Endothelial cell (in vitro differentiated cells): ENCODE data around the gene BASP1. TPM values are rescaled to one million over a fixed set of nuclear protein-coding genes. Genes with fewer than 3 reads are reported as not detected.
A peak's percentile ranks its signal among the peaks of the same experiment; 100 is the strongest.

Source experiments
- DNase-seq: peaks from one replicate; pipeline ENCODE4 v3.0.0; 2021; ENCODE audit warnings: low spot score
- H3K27ac Mint-ChIP-seq: one replicate; pipeline ENCODE4 v1.8.0; 2021; ENCODE audit warnings: mixed read lengths, inconsistent platforms; ENCODE audit not compliant: unreplicated experiment
- H3K27me3 Mint-ChIP-seq: one replicate; pipeline ENCODE4 v1.8.0; 2021; ENCODE audit warnings: mild to moderate bottlenecking, moderate library complexity, mixed read lengths, inconsistent platforms; ENCODE audit not compliant: unreplicated experiment
- H3K36me3 Mint-ChIP-seq: one replicate; pipeline ENCODE4 v1.8.0; 2021; ENCODE audit warnings: mild to moderate bottlenecking, low read depth, mixed read lengths, inconsistent platforms; ENCODE audit not compliant: unreplicated experiment
- H3K4me1 Mint-ChIP-seq: one replicate; pipeline ENCODE4 v1.8.0; 2021; ENCODE audit warnings: mild to moderate bottlenecking, mixed read lengths, inconsistent platforms; ENCODE audit not compliant: unreplicated experiment
- H3K4me3 Mint-ChIP-seq: one replicate; pipeline ENCODE4 v1.8.0; 2021; ENCODE audit warnings: mild to moderate bottlenecking, mixed read lengths, inconsistent platforms; ENCODE audit not compliant: unreplicated experiment
- H3K9me3 Mint-ChIP-seq: one replicate; pipeline ENCODE4 v1.8.0; 2021; ENCODE audit warnings: mixed read lengths, inconsistent platforms; ENCODE audit not compliant: unreplicated experiment
- CTCF ChIP-seq: fragments of 200-600 bp; sonication (generic); IDR thresholded peaks from one replicate; pipeline ENCODE4 v1.5.0; 2021; ENCODE audit warnings: antibody characterized with exemption; ENCODE audit not compliant: unreplicated experiment
- total RNA-seq: library from RNA; stranded (reverse); fragmentation: NEBNext Ultra II Directional; extraction: Animal tissue kit (Norgen Biotek cat#: 25700); gene quantifications from one replicate; pipeline ENCODE4 v1.2.1, GENCODE V29; 2021; ENCODE audit not compliant: unreplicated experiment

Gene BASP1
- total RNA-seq, 1 donor from 2014 or later, result 95.2 TPM

DNA sequence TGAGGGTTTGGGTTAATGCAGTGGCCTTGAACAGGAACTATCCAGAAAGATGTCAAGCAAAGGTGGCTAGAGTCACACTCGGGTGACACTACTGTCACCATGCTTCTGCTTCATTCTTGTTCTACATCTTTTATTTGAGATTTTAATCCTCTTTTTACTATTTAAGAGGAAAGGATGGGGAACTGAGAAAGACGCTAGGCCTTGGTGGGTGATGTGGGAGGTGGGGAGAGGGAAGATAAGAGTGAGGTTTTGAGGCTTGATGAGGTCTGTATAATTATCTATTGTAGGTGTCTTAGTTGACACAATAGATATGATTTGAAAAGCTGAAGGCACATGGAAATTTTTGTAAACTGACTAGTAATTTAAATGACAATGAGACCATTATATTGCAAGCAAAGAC is 3.5 kb upstream of the BASP1 start:
- Mint-ChIP-seq H3K36me3 (no peaks in the 10 kb centered on the region), H3K4me3 (no peak overlapping the region), H3K27me3 (peaks cover 9% of the 10 kb centered on the region), H3K27ac (no peak overlapping the region), H3K4me1 (peaks cover 7% of the 10 kb centered on the region), H3K9me3 (no peaks in the 10 kb centered on the region)
- no peak for DNase-seq
- no peak for TF ChIP-seq CTCF

GRCh38 chr5:17214893-17215292 is 2.5 kb upstream of the BASP1 start:
- no peak for TF ChIP-seq CTCF
- DNase-seq, result no peak
- Mint-ChIP-seq H3K27ac (no peak overlapping the region), H3K36me3 (peaks cover 8% of the 10 kb centered on the region), H3K4me3 (no peak overlapping the region), H3K9me3 (no peaks in the 10 kb centered on the region), H3K4me1 (peaks cover 15% of the 10 kb centered on the region), H3K27me3 (peaks cover 14% of the 10 kb centered on the region)

DNA sequence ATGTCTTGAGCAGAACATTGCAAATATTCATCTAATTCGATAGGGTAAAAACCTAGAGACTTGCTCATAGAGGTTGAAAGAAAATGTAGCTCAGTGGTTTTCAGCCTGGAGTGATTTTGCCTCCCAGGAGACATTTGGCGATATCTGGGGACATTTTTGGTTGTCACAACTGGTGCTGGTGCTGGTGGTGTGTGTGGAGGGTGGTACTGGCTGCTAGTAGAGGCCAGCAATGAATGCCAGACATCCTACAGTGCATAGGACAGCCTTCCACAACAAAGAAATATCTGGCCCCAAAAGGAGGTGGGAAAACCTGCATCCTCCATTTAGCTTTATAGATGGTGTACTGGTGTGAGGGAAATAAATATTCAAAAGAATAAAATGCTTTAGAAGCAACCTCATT is 2.1 kb upstream of the BASP1 start:
- no peak overlapping the region for H3K4me3 Mint-ChIP-seq
- H3K9me3 Mint-ChIP-seq, result no peaks in the 10 kb centered on the region
- TF ChIP-seq CTCF, result no peak
- peaks cover 14% of the 10 kb centered on the region for H3K27me3 Mint-ChIP-seq
- no peak for DNase-seq
- H3K27ac Mint-ChIP-seq, result no peak overlapping the region
- peaks cover 8% of the 10 kb centered on the region for H3K36me3 Mint-ChIP-seq
- peaks cover 18% of the 10 kb centered on the region for H3K4me1 Mint-ChIP-seq

DNA sequence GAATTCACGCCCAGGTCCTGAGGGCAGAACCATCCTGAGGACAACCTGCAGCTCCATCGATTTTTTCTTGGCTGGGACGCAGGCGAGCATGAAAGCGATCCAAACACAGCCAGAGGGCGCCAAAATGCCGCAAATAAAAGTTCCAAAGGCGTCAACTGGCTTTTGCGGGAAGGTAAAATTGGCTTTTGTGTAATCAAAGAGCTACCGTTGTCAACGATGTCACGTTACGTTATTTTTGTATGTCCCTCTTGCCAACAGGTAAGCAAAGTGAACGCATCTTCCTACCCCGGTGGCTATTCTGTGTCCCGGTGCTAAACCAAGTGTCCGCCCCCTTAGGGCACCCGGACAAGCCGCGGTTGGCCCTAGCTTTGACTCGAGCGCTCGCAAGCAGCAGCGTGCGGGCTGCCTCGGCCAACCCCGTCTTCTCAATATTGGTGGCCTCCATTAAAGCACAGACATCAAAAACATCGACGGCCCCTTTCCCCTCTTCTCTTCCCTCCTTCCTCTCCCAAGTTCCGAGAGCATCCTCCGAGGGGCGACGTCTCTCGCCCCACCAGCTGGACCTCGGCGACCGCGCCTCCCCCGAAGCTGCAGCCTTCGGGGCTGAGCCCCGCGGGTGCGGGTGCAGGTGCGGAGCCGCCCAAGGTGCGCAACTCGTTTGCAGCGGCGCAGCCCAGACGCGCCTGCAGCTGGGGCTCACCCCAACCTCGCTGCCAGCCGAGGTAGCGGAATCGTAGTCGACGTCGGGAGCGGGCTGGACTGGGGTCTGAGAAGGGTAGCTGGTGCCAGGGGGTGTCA is 1.1 kb upstream of the BASP1 start:
- peak overlapping the region; percentile 94 for H3K4me3 Mint-ChIP-seq
- H3K36me3 Mint-ChIP-seq, result peaks cover 8% of the 10 kb centered on the region
- peak; percentile 80 for DNase-seq
- peaks cover 14% of the 10 kb centered on the region for H3K27me3 Mint-ChIP-seq
- H3K27ac Mint-ChIP-seq, result no peak overlapping the region
- peak; percentile 67 for TF ChIP-seq CTCF
- H3K9me3 Mint-ChIP-seq, result no peaks in the 10 kb centered on the region
- H3K4me1 Mint-ChIP-seq, result peaks cover 15% of the 10 kb centered on the region

DNA sequence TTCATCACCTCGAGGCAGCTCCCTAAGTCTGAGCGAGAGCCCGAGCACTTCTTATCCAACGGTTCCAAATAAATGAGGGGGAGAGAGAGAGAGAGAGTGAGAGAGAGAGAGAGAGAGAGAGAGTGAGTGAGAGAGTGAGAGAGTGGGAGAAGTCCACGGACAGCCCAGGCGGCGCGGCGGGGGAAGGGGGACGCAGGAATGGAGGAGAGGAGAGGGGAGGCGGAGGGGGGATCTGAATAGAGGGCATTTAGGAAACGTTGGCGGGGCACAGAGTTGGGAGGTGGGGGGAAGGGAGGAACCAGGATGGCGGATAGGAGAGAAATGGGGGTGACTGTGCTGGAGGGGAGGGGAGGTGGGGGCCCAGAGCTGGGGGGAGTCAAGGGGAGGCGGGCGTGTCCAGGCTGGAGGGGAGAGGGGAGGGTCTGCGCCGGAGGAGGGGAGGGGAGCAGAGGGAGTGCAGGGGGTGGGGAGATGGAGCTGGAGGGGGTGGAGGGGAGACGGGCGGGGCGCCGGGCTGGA is 398 bp upstream of the BASP1 start:
- H3K27ac Mint-ChIP-seq, result no peak overlapping the region

More for the DNA sequence above, 398 bp upstream of the BASP1 start:
- Mint-ChIP-seq H3K9me3 (no peaks in the 10 kb centered on the region), H3K4me1 (peaks cover 14% of the 10 kb centered on the region), H3K27me3 (peaks cover 14% of the 10 kb centered on the region), H3K4me3 (peak overlapping the region; percentile 94), H3K36me3 (peaks cover 8% of the 10 kb centered on the region)
- peak; percentile 48 for DNase-seq
- no peak for TF ChIP-seq CTCF
